Spinal cord (tissue), 10 donors: Measurements from ENCODE around the gene LIPG. TPM values are rescaled to one million over a fixed set of nuclear protein-coding genes. Genes with fewer than 3 reads are reported as not detected.
A peak's percentile ranks its signal among the peaks of the same experiment; 100 is the strongest.

ENCODE experiments used
- DNase-seq, 6 donors: peaks; one replicate each; pipeline versions ENCODE4 v3.0.0 to v3.0.0-alpha.2; 2013 to 2015; ENCODE audit warnings: low spot score in 6 of 6, low read depth in 4 of 6
- H3K27ac ChIP-seq: one replicate; pipeline ENCODE4 v1.5.1; 2013; ENCODE audit warnings: low read depth, low read length, control low read depth
- H3K27me3 ChIP-seq: one replicate; pipeline ENCODE4 v1.6.1; 2013; ENCODE audit warnings: low read length; ENCODE audit not compliant: control insufficient read depth, insufficient read depth
- H3K36me3 ChIP-seq: one replicate; pipeline ENCODE4 v1.6.1; 2013; ENCODE audit warnings: low read length; ENCODE audit not compliant: control insufficient read depth, insufficient read depth
- H3K4me1 ChIP-seq: one replicate; pipeline ENCODE4 v1.6.1; 2013; ENCODE audit warnings: low read length; ENCODE audit not compliant: control insufficient read depth, insufficient read depth
- H3K4me3 ChIP-seq: one replicate; pipeline ENCODE4 v1.5.1; 2013; ENCODE audit warnings: low read depth, low read length, control low read depth
- H3K9me3 ChIP-seq: one replicate; pipeline ENCODE4 v1.6.1; 2013; ENCODE audit warnings: low read length; ENCODE audit not compliant: control insufficient read depth, insufficient read depth
- WGBS: methylation state at CpG from one replicate; pipeline ENCODE4 v1.1.5; 2013; ENCODE audit warnings: missing lambda C conversion rate; ENCODE audit not compliant: insufficient coverage; 5-methylcytosine and 5-hydroxymethylcytosine counted together
- polyA plus RNA-seq, 2 donors: library from polyadenylated mRNA; unstranded; fragments of 120-200 nt; gene quantifications; one replicate each; pipeline ENCODE4 v1.2.1, GENCODE V29; 2013; ENCODE audit not compliant: insufficient read length in 2 of 2
- total RNA-seq, 2 donors: library from RNA; depleted of rRNA in 1 of 2; stranded (reverse); fragments of 120-200 nt in 1 of 2; fragments of >200 nt in 1 of 2; gene quantifications; one replicate each; pipeline versions ENCODE4 v1.2.3 to v1.2.4, GENCODE V29; 2013 to 2014
- donor health status: healthy.

The LIPG gene
- total and polyA plus RNA-seq, 4 donors, result 3.6 to 11.4 (median 5.9) TPM

DNA sequence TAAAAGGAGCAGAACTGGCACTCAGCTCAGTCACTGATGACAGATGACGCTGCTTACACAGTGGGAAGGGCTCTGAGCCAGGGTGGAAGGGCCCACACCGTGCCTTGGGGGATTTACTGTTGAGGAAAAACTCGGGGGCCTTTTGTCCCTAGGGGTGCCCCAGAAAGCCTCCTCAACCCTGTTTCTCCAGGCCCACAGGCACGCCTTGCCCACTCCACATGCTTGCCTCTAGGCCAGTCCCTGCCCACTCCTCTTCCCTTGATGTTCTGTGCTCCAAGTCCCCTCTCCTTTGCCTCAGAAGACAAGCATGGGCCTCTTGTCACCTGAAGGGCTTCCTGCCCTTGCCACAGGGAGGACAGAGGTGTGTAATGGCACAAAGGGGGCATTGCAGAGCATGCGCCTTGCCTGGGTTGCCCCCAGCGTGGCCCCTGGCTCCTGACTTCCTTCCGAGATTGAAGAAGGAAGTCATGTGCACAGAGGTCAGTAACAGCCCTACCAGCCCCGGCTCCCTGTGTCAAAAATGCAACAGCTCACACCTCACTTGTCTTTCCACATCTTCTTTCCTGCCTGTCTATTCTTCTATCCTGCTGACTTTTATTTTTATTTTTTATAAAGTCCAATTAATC, 65.1 kb downstream of the LIPG start:
- no peak overlapping the region for H3K27ac ChIP-seq
- DNase-seq, result no peak
- H3K27me3 ChIP-seq, result peaks cover 2% of the 10 kb centered on the region
- H3K4me3 ChIP-seq, result no peak overlapping the region
- H3K4me1 ChIP-seq, result peaks cover 26% of the 10 kb centered on the region
- no peaks in the 10 kb centered on the region for H3K36me3 ChIP-seq
- H3K9me3 ChIP-seq, result no peaks in the 10 kb centered on the region
- WGBS, result 81% methylated on average over 8 of the region's 8 CpGs

DNA sequence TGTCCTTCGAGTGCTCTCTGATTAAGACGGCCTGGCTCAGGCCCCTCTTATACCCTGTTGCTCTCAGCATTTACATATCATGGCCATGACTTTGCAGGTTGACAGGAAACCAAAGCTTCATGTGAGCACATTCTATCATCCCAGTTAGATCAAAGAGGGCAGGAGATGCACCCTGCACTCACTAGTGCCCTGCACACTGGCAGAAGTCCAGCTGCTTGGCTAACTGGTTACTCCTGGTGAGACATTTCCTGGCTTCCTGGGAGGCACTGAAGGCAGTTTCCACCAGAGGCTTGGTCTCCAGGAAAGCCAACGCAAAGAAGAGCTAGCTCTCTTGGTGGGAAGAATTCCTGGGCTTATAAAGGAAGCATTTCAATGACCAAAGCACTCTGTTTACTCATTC, 66.3 kb downstream of the LIPG start:
- DNase-seq, result no peak
- H3K9me3 ChIP-seq, result no peaks in the 10 kb centered on the region
- H3K36me3 ChIP-seq, result no peaks in the 10 kb centered on the region
- H3K4me3 ChIP-seq, result no peak overlapping the region
- H3K4me1 ChIP-seq, result peaks cover 27% of the 10 kb centered on the region
- H3K27me3 ChIP-seq, result no peaks in the 10 kb centered on the region
- no peak overlapping the region for H3K27ac ChIP-seq
- 94% methylated on average over 2 of the region's 3 CpGs for WGBS

DNA sequence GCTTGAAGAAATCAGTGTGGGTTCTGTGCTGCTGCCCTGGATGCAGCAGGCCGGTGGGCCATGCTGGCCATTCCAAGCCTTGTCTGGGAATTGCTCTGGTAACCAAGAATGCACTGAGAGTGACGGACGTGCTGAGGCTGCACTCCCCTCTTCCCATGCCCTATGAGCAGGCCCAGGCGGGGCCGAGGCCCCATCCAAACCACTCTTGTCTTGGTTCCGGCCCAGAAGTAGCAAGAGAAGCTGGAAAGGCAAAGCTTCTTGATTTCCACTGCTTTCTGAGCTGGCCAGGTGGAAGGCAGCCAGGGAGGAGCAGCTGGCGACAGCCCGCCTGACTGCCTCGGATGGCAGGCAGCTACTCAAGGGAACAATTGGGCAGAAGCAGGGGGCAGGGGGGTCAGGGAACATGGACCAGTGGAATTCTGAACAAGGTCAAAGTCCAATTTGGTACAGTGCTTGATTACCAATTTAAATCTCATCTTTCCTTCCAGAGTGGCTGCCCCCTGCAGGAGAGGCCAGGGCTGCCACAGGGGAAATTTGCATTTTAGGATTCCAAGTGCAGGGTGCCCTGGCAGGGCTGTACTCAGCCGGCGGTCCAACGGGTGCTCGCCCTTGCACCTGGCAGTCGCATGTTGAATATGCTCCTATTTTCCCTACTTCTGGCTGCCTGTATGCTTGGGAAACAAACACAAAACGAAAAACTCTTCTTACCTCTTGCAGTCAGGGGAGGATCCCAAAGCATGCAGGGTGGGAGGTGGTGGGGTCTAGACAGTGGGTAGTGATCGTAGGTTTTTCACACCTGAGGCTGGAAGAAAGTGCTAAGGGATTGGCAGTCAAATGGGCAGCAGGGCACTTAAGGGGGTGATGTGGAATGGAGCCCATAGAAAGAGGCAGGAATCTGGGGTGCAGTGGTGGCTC, 67.3 kb downstream of the LIPG start:
- H3K4me1 ChIP-seq, result peaks cover 27% of the 10 kb centered on the region
- H3K27ac ChIP-seq, result peak overlapping the region; percentile 22
- no peaks in the 10 kb centered on the region for H3K27me3 ChIP-seq
- peak in 5 of 6 donors; percentile 57 to 92 (median 59) for DNase-seq
- H3K36me3 ChIP-seq, result no peaks in the 10 kb centered on the region
- no peak overlapping the region for H3K4me3 ChIP-seq
- WGBS, result 29% methylated on average over 15 of the region's 16 CpGs
- H3K9me3 ChIP-seq, result no peaks in the 10 kb centered on the region

DNA sequence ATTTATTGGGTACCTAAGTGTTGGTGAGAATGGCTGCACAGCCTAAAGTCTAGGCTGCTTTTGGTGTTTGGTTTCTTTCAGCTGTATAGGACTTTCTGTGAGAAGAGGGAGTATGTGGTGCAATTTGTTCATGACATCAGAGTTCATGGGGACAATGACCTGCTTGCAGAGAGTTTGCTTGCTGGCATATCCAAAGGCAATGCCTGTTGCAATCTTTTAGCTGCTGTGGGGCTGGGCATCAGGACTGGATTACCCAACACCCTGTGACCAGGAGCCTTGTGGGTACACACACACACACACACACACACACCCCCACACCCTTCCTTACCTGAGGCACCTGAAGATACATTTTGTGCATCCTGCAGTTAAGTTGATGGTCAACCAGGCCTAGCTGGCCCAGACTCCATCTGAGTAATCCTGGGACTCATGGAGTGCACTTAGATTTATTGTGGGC, 68.4 kb downstream of the LIPG start:
- Histone ChIP-seq H3K36me3 (no peaks in the 10 kb centered on the region), H3K27me3 (no peaks in the 10 kb centered on the region), H3K27ac (no peak overlapping the region), H3K9me3 (no peaks in the 10 kb centered on the region), H3K4me3 (no peak overlapping the region), H3K4me1 (peaks cover 27% of the 10 kb centered on the region)
- no peak for DNase-seq

DNA sequence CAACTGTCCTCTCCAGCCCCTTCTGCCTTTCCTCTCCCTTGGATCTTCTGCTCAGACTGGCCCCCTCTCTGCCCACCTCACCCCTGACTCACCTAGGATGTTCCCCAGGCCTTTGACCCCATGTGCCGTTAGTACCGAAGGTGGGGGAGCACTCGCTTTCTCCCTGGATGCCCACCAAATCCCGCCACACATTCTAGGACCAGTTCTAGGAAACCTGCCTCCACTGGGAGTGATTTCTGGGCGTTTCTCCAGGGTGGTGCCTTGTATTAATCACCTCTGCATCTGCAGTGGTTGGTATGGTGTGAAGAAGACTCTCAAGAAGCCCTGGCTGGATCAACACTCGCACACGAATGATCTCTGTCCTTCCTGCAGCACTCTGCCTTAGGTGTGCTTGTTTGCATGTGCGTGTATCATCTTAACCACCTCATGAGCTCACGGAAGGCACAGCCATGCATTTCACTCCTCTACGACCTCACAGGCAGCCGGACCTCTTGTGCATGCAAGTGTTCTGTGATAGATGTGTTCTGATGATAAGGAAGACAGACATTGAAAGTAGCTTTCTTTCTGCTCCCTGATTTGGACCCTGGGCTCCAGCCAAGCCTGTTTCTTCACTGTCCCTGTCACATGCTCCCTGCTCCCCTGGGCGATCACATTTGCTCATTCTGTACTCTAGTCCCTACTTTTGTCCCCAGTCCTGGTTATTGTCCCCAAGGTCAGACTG, 69.4 kb downstream of the LIPG start:
- no peaks in the 10 kb centered on the region for H3K36me3 ChIP-seq
- H3K4me1 ChIP-seq, result peaks cover 27% of the 10 kb centered on the region
- 91% methylated on average over 10 of the region's 12 CpGs for WGBS
- DNase-seq, result no peak
- H3K9me3 ChIP-seq, result no peaks in the 10 kb centered on the region
- no peak overlapping the region for H3K4me3 ChIP-seq
- no peak overlapping the region for H3K27ac ChIP-seq
- no peaks in the 10 kb centered on the region for H3K27me3 ChIP-seq

DNA sequence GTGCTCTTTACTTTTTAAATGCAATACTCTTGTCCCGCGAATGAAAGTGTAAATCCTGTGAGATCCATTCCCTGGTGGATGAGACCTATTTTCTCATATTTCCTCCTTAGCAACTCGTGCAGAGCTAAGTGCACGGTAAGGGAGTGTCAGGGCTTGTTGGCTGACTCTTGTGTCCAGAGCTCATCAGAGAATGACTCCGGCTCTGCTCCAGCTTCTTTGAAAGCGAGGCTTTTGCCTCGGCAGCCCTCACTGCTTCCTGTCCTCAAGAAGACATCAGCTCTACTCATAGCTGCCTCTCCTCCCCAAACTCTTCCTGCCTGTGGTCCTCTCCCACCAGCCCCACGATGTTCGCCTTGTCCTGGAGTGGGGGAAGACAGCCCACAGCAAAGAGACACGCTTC, 70.7 kb downstream of the LIPG start:
- H3K27ac ChIP-seq, result no peak overlapping the region
- no peak overlapping the region for H3K4me3 ChIP-seq
- no peak for DNase-seq
- whole genome bisulfite sequencing, result 74% methylated on average over 7 of the region's 10 CpGs
- no peaks in the 10 kb centered on the region for H3K9me3 ChIP-seq
- H3K36me3 ChIP-seq, result no peaks in the 10 kb centered on the region
- peaks cover 22% of the 10 kb centered on the region for H3K4me1 ChIP-seq
- H3K27me3 ChIP-seq, result no peaks in the 10 kb centered on the region

DNA sequence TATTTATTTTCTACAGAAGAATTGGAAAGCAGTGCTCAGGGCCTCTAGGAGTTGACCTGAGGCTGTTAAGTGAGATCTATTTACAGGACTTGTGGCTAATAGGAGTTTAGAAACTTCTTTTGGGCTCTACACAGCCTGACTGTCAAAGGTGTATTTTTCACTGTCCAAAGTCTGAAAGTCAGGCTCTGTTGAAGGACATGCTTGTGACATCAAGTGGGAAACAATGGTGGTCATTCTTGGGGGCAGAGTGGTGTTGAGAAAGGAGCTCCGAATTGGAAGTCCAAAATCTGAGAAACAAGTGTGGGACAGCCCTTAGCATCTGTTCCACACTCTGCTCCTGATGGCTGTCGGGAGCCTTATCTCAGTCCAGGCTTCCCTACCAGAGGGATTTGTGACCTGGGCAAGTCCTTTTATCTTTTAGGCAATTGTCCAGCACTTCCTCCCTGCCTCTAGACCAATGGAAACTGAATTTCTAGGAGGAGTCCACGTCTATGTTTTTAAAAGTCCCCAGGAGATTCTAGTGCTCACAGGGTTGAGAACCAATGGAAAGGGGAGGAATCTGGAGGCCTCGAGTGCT, 76.4 kb downstream of the LIPG start:
- Histone ChIP-seq H3K27me3 (no peaks in the 10 kb centered on the region), H3K27ac (no peak overlapping the region), H3K4me1 (no peaks in the 10 kb centered on the region), H3K4me3 (no peak overlapping the region), H3K9me3 (no peaks in the 10 kb centered on the region), H3K36me3 (no peaks in the 10 kb centered on the region)
- 88% methylated on average over 4 of the region's 4 CpGs for WGBS
- no peak for DNase-seq

DNA sequence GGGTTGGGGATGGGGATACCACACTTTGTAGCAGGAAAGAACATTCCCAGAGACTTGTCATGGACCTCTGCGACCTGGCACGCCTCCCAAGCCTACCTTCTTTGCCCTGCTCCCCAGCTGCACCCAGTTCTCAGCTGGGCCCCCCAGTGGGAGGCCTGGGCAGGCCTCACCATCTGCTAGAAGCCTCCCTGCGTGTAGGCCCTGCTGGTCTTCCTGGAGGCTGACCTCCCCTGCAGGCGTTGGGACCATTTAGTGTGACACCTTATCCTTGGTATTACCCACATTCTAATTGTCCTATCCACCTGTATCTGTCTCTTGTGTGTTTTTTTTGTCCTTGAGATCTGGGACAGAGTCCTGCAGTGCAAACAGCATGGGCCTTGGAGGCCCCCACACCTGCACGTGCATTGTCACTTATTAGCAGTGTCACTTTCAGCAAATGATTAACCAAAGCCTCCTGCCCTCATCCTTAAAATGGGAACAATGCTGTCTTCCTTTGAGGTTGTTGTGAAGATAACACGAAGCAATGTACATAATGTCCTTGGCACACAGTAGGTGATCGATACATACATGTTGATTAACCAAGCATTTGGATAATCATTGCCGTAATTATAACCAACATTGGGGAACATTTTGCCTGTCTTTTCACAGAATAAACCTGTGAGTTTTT, 77.2 kb downstream of the LIPG start:
- Histone ChIP-seq H3K4me3 (no peak overlapping the region), H3K4me1 (no peaks in the 10 kb centered on the region), H3K36me3 (no peaks in the 10 kb centered on the region), H3K27ac (no peak overlapping the region), H3K9me3 (no peaks in the 10 kb centered on the region), H3K27me3 (no peaks in the 10 kb centered on the region)
- no peak for DNase-seq
- WGBS, result 96% methylated on average over 7 of the region's 8 CpGs
